K562 (cell line): ENCODE data around the gene CAVIN1. TPM values are rescaled to one million over a fixed set of nuclear protein-coding genes. Genes with fewer than 3 reads are reported as not detected.

ENCODE experiments used
- ATAC-seq: fragments of 200-7000 bp; cut with Tn5 transposase; 3 replicates; pipeline ENCODE4 v1.9.1; 2020; ENCODE audit warnings: moderate library complexity
- BruUV-seq: library from RNA; stranded (reverse); fragments of 400-500 nt; replicated peaks from 2 replicates; lab custom pipeline; 2021; lab: Mats Ljungman, UMichigan
- CTCF ChIA-PET: fragments of 300-600 bp; formaldehyde crosslinking; extraction: SDS; loops from one replicate; lab custom pipeline; 2021; ENCODE audit warnings: low intra/inter-chr PET ratio; lab: Yijun Ruan, JAX
- POLR2A ChIA-PET: fragments of 300-600, 350-650 bp; sonication (Branson Sonifier 250); formaldehyde crosslinking; extraction: SDS; loops from one replicate; lab custom pipeline; 2021; ENCODE audit warnings: antibody characterized with exemption, inconsistent platforms; lab: Yijun Ruan, JAX
- DNase-seq, 4 experiments: peaks; one replicate each; pipeline versions ENCODE4 v3.0.0 to v3.0.0-alpha.2; 2011 to 2018; ENCODE audit warnings: low spot score in 3 of 4, mixed read lengths in 3 of 4; ENCODE audit errors: extremely low read depth in 1 of 4
- FAIRE-seq: peaks from 2 replicates; lab custom pipeline; 2011; peaks lifted over from hg19 to GRCh38; lab: Jason Lieb, UNC
- H2AFZ ChIP-seq: 2 replicates; pipeline ENCODE4 v1.6.0; 2011; ENCODE audit warnings: low read depth, low read length, control low read depth, inconsistent platforms
- H3K27ac ChIP-seq: fragments of 200-600 bp; 3 replicates; pipeline ENCODE4 v1.8.0; 2011; ENCODE audit warnings: low read depth, mild to moderate bottlenecking, control low read depth, inconsistent platforms, low read length, moderate library complexity, mixed read lengths; ENCODE audit errors: extremely low read depth
- H3K27me3 ChIP-seq, 2 experiments: fragments of 300-600 bp in 1 of 2; 2 replicates in 1 of 2; 3 replicates in 1 of 2; pipeline versions ENCODE4 v1.6.0 to v1.8.0; 2011; ENCODE audit warnings: inconsistent platforms in 2 of 2, low read length in 2 of 2, mild to moderate bottlenecking in 1 of 2, mixed read lengths in 1 of 2, moderate library complexity in 1 of 2; ENCODE audit not compliant: control insufficient read depth in 2 of 2, insufficient read depth in 2 of 2
- H3K36me3 ChIP-seq: fragments of 300-600 bp; 3 replicates; pipeline ENCODE4 v1.8.0; 2011; ENCODE audit warnings: mild to moderate bottlenecking, low read length, inconsistent platforms; ENCODE audit not compliant: control insufficient read depth, insufficient read depth
- H3K4me1 ChIP-seq, 2 experiments: fragments of 200-600 bp in 1 of 2; replicated peaks in 1 of 2; 2 replicates in 1 of 2; 3 replicates in 1 of 2; pipeline versions ENCODE4 v1.5.1 to v1.8.0; 2011; ENCODE audit warnings: inconsistent platforms in 2 of 2, low read length in 2 of 2, mild to moderate bottlenecking in 1 of 2, mixed read lengths in 1 of 2, moderate library complexity in 1 of 2; ENCODE audit not compliant: control insufficient read depth in 2 of 2, insufficient read depth in 2 of 2
- H3K4me2 ChIP-seq: 2 replicates; pipeline ENCODE4 v1.6.1; 2011; ENCODE audit warnings: low read length, control low read depth, inconsistent platforms, mixed read lengths; ENCODE audit not compliant: insufficient read depth
- H3K4me3 ChIP-seq: fragments of 200-600 bp; sonication (generic), shearing (Covaris generic); 2 replicates; pipeline ENCODE4 v1.5.1; 2016; ENCODE audit warnings: control low read depth, inconsistent platforms
- H3K79me2 ChIP-seq: fragments of 200-600 bp; 3 replicates; pipeline ENCODE4 v1.8.0; 2011; ENCODE audit warnings: low read length, inconsistent platforms; ENCODE audit not compliant: control insufficient read depth, insufficient read depth
- H3K9ac ChIP-seq, 2 experiments: 2 replicates each; pipeline versions ENCODE4 v1.6.0 to v1.6.1; 2011; ENCODE audit warnings: low read depth in 2 of 2, low read length in 2 of 2, control low read depth in 1 of 2, inconsistent platforms in 1 of 2, mild to moderate bottlenecking in 1 of 2, mixed read lengths in 1 of 2; ENCODE audit not compliant: insufficient read depth in 1 of 2
- H3K9me1 ChIP-seq: one replicate; pipeline ENCODE4 v1.6.0; 2011; ENCODE audit warnings: inconsistent platforms, mild to moderate bottlenecking, low read length, moderate library complexity; ENCODE audit not compliant: control insufficient read depth, insufficient read depth
- H3K9me3 ChIP-seq: replicated peaks from 2 replicates; pipeline ENCODE4 v1.5.1; 2011; ENCODE audit warnings: low read depth, low read length, inconsistent platforms; ENCODE audit not compliant: control insufficient read depth, insufficient read depth
- H4K20me1 ChIP-seq: replicated peaks from 2 replicates; pipeline ENCODE4 v1.6.1; 2011; ENCODE audit warnings: low read length, inconsistent platforms, mixed read lengths; ENCODE audit not compliant: control insufficient read depth, insufficient read depth
- ATF3 ChIP-seq, 2 experiments: fragments of 450-650 bp in 1 of 2; sonication (generic) in 1 of 2; formaldehyde crosslinking in 1 of 2; IDR thresholded peaks in 1 of 2; conservative IDR thresholded peaks in 1 of 2; 2 replicates each; pipeline versions ENCODE4 v1.6.1 to v1.8.1; 2016 to 2023; ENCODE audit warnings: mild to moderate bottlenecking in 2 of 2, moderate library complexity in 2 of 2, inconsistent platforms in 1 of 2, missing genetic modification reagents in 1 of 2
- CEBPG ChIP-seq, 3 experiments: fragments of 200-800 bp in 1 of 3; sonication (Bioruptor generic) in 1 of 3; sonication (generic) in 1 of 3; formaldehyde crosslinking in 1 of 3; IDR thresholded peaks in 2 of 3; conservative IDR thresholded peaks in 1 of 3; 2 replicates each; pipeline versions ENCODE4 v1.6.1 to v1.8.0; 2016 to 2022; ENCODE audit warnings: missing compliant biosample characterization in 2 of 3, missing genetic modification characterization in 2 of 3, mild to moderate bottlenecking in 1 of 3, missing genetic modification reagents in 1 of 3
- MAX ChIP-seq: sonication (generic); formaldehyde crosslinking; IDR thresholded peaks from 2 replicates; pipeline ENCODE4 v1.9.0; 2022; ENCODE audit warnings: mild to moderate bottlenecking, missing genetic modification reagents
- MCM3 ChIP-seq: fragments of 450-650 bp; IDR thresholded peaks from 2 replicates; pipeline ENCODE4 v1.6.1; 2016
- MIER1 ChIP-seq: fragments of 450-650 bp; IDR thresholded peaks from 2 replicates; pipeline ENCODE4 v1.6.1; 2016; ENCODE audit warnings: antibody characterized with exemption, mild to moderate bottlenecking, low read depth
- NCOA6 ChIP-seq: fragments of 450-650 bp; IDR thresholded peaks from 2 replicates; pipeline ENCODE4 v1.6.1; 2017; ENCODE audit warnings: mild to moderate bottlenecking
- POLR2AphosphoS2 ChIP-seq: IDR thresholded peaks from 2 replicates; pipeline ENCODE4 v1.6.1; 2012; ENCODE audit warnings: low read length, improper control_type of control experiment
- POLR2B ChIP-seq: fragments of 450-650 bp; IDR thresholded peaks from 2 replicates; pipeline ENCODE4 v1.6.1; 2018; ENCODE audit warnings: low read depth; ENCODE audit not compliant: partially characterized antibody
- SMARCA4 ChIP-seq: fragments of 450-650 bp; IDR thresholded peaks from 2 replicates; pipeline ENCODE4 v1.6.1; 2016
- SMARCA5 ChIP-seq: fragments of 450-650 bp; IDR thresholded peaks from 2 replicates; pipeline ENCODE4 v1.6.1; 2016
- ZNF146 ChIP-seq: IDR thresholded peaks from one replicate; pipeline ENCODE4 v1.6.1; 2018; ENCODE audit warnings: missing compliant biosample characterization; ENCODE audit not compliant: unreplicated experiment
- WGBS: fragments of 100-300 bp; shearing (Covaris generic); methylation state at CpG from one replicate; pipeline ENCODE4 v1.1.6; 2016; ENCODE audit warnings: low coverage, mixed read lengths; ENCODE audit not compliant: insufficient coverage; ENCODE audit errors: missing lambda C conversion rate; 5-methylcytosine and 5-hydroxymethylcytosine counted together
- in situ Hi-C: fragments of 300-500 bp; cut with MboI; formaldehyde crosslinking; loops from 4 replicates; pipeline ENCODE4 v1.15.0; 2018; ENCODE audit warnings: inconsistent platforms, mixed read lengths
- intact Hi-C: fragments of 100-400 bp; cut with micrococcal nuclease; formaldehyde crosslinking; loops from 2 replicates; pipeline ENCODE4 v1.14.2; 2022
- polyA plus RNA-seq, 8 experiments: library from polyadenylated mRNA; depleted of rRNA in 4 of 8; stranded (reverse) in 5 of 8; unstranded in 3 of 8; fragments of >200 nt; fragmentation: Nextera tagmentation in 2 of 8; fragmentation: Illumina TruSeq in 1 of 8; extraction: Ambion mirVana in 2 of 8; extraction: Trizol in 1 of 8; gene quantifications; 2 replicates each; pipeline versions ENCODE4 v1.2.1 to v1.2.3, GENCODE V29; 2011 to 2014; ENCODE audit warnings: inconsistent platforms in 1 of 8, missing spikeins in 1 of 8
- total RNA-seq, 7 experiments: library from RNA; depleted of rRNA in 6 of 7; stranded (reverse); fragments of >200 nt in 6 of 7; fragmentation: Illumina TruSeq in 2 of 7; extraction: Trizol in 2 of 7; gene quantifications; 2 replicates each; pipeline versions ENCODE4 v1.2.1 to v1.2.3, GENCODE V29; 2011 to 2021; ENCODE audit warnings: low replicate concordance in 1 of 7

Gene CAVIN1
- total and polyA plus RNA-seq, 9 of the 15 experiments (the other 6 are each of a cell fraction or from before 2014, with no cell fraction given) = 6.8 to 162 (median 74.5) TPM

- H3K4me1 ChIP-seq = peaks cover 0 to 9% of the 10 kb centered on the region in 2 experiments; a peak in 2 of 5 replicates
- DNase-seq (no peak), ATAC-seq (no peak), FAIRE-seq (no peak)
- H3K9ac ChIP-seq = no peak overlapping the region
- in situ Hi-C loops (no loop called here), intact Hi-C loops (no loop called here)
- no peak overlapping the region for H3K4me2 ChIP-seq
- H3K4me3 ChIP-seq = no peak overlapping the region
- no peak overlapping the region; the same call in 2 of the 3 replicates for H3K27ac ChIP-seq
- no TSS peak for BruUV-seq
- H3K9me1 ChIP-seq = no peaks in the 10 kb centered on the region
- 82% methylated on average over 10 of the region's 10 CpGs for WGBS
- H3K9me3 ChIP-seq = no peaks in the 10 kb centered on the region
- H3K79me2 ChIP-seq = peaks cover 66% of the 10 kb centered on the region
- H4K20me1 ChIP-seq = no peaks in the 10 kb centered on the region
- H3K27me3 ChIP-seq = no peaks in the 10 kb centered on the region
- H3K36me3 ChIP-seq = peaks cover 10% of the 10 kb centered on the region; the same call in 2 of the 3 replicates
- no peak for TF ChIP-seq SMARCA5
- TF ChIP-seq MAX (CRISPR knock-in tag) = no peak
- no peak for TF ChIP-seq ZNF146
- no peak for TF ChIP-seq MIER1
- TF ChIP-seq SMARCA4 = no peak
- TF ChIP-seq MCM3 = no peak
- ChIA-PET POLR2A (interaction anchor here (0.7 to 1.4 kb wide), 5 partner anchors 10 to 605 kb away, joined by 3 to 9 read pairs (median 3); partner anchors contain the start of gene STAT3), CTCF (no interaction called here)
- no peak overlapping the region for H2AFZ ChIP-seq
Observed at GRCh38 chr17:42378359-42378958, 44.6 kb downstream of the CAVIN1 start.

GRCh38 chr17:42373896-42374295 is 49.2 kb downstream of the CAVIN1 start:
- Histone ChIP-seq H3K27ac (no peak overlapping the region), H4K20me1 (0 out of 2 replicates have a peak, but pooled peaks cover 2% of the 10 kb centered on the region), H3K9me1 (no peaks in the 10 kb centered on the region), H3K9ac (no peak overlapping the region), H3K36me3 (peaks cover 11% of the 10 kb centered on the region; the same call in 2 of the 3 replicates), H3K79me2 (peaks cover 57% of the 10 kb centered on the region), H2AFZ (no peak overlapping the region), H3K4me2 (no peak overlapping the region), H3K4me1 (peaks cover 0 to 9% of the 10 kb centered on the region in 2 experiments; a peak in 1 of 5 replicates), H3K4me3 (no peak overlapping the region), H3K9me3 (no peaks in the 10 kb centered on the region; the same call in 1 of the 2 replicates), H3K27me3 (no peaks in the 10 kb centered on the region)
- ChIA-PET CTCF (no interaction called here), POLR2A (no interaction called here)
- no peak for DNase-seq
- in situ Hi-C loops = no loop called here
- no TSS peak for BruUV-seq
- no peak for FAIRE-seq
- intact Hi-C loops = no loop called here
- WGBS = 81% methylated on average over 1 of the region's 1 CpG
- ATAC-seq = no peak
- TF ChIP-seq POLR2B (no peak), ATF3 (IDR thresholded peaks at IDR 0.05) (peak; percentile 49; the same call in 1 of the 2 replicates), ATF3 (CRISPR knock-in tag; conservative IDR thresholded peaks at IDR 0.05) (no peak), CEBPG (CRISPR knock-in tag; IDR thresholded peaks at IDR 0.05) (no peak), CEBPG (tag; conservative IDR thresholded peaks at IDR 0.05 in 1 of 2, IDR thresholded peaks at IDR 0.05 in 1 of 2) (peak in 1 of 2 experiments; percentile 45; a peak in 1 of 4 replicates), POLR2AphosphoS2 (no peak), NCOA6 (no peak)
